Caco-2 (cell line): ENCODE results near the gene POLR2H. TPM values are rescaled to one million over a fixed set of nuclear protein-coding genes. Genes with fewer than 3 reads are reported as not detected.

Experiments used
- BruUV-seq: library from RNA; stranded (reverse); fragments of 400-500 nt; replicated peaks from 2 replicates; lab custom pipeline; 2021; lab: Mats Ljungman, UMichigan
- CTCF ChIA-PET: fragments of 300-600 bp; sonication (Branson Sonifier 250); formaldehyde crosslinking; loops from one replicate; lab custom pipeline; 2022; ENCODE audit warnings: antibody characterized with exemption; lab: Charles Lee
- POLR2A ChIA-PET: fragments of 300-600 bp; sonication (Branson Sonifier 250); formaldehyde crosslinking; loops from one replicate; lab custom pipeline; 2022; ENCODE audit warnings: antibody characterized with exemption; lab: Charles Lee
- DNase-seq, 2 experiments: peaks; one replicate each; pipeline versions ENCODE4 v3.0.0 to v3.0.0-alpha.2; 2020 to 2022
- H3K27me3 ChIP-seq: replicated peaks from 2 replicates; pipeline ENCODE4 v1.6.0; 2011; ENCODE audit warnings: low read length; ENCODE audit not compliant: control insufficient read depth, insufficient read depth
- H3K36me3 ChIP-seq: 2 replicates; pipeline ENCODE4 v1.5.1; 2011; ENCODE audit warnings: low read length; ENCODE audit not compliant: control insufficient read depth, insufficient read depth
- H3K4me1 ChIP-seq: fragments of 250-450 bp; sonication (Bioruptor Pico); 2 replicates; pipeline ENCODE4 v1.5.1; 2020; ENCODE audit warnings: mild to moderate bottlenecking
- H3K4me3 ChIP-seq: 2 replicates; pipeline ENCODE4 v1.5.1; 2011; ENCODE audit warnings: low read depth, mild to moderate bottlenecking, control low read depth, low read length
- H3K9me3 ChIP-seq: fragments of 250-450 bp; sonication (Bioruptor Pico); 2 replicates; pipeline ENCODE4 v1.5.1; 2020; ENCODE audit warnings: mild to moderate bottlenecking, moderate library complexity
- H3K27ac Mint-ChIP-seq: one replicate; pipeline ENCODE4 v1.8.0; 2022; ENCODE audit warnings: mixed read lengths; ENCODE audit not compliant: unreplicated experiment
- H3K27me3 Mint-ChIP-seq: one replicate; pipeline ENCODE4 v1.8.0; 2022; ENCODE audit warnings: mixed read lengths; ENCODE audit not compliant: insufficient read depth, unreplicated experiment
- H3K36me3 Mint-ChIP-seq: one replicate; pipeline ENCODE4 v1.8.0; 2022; ENCODE audit warnings: mild to moderate bottlenecking, mixed read lengths; ENCODE audit not compliant: insufficient read depth, unreplicated experiment
- H3K4me1 Mint-ChIP-seq: one replicate; pipeline ENCODE4 v1.8.0; 2022; ENCODE audit warnings: low read depth, mixed read lengths; ENCODE audit not compliant: unreplicated experiment
- H3K4me3 Mint-ChIP-seq: one replicate; pipeline ENCODE4 v1.8.0; 2022; ENCODE audit warnings: mild to moderate bottlenecking, moderate library complexity, mixed read lengths; ENCODE audit not compliant: unreplicated experiment
- H3K9me3 Mint-ChIP-seq: one replicate; pipeline ENCODE4 v1.8.0; 2022; ENCODE audit warnings: mixed read lengths; ENCODE audit not compliant: unreplicated experiment
- intact Hi-C: fragments of 100-400 bp; cut with micrococcal nuclease; formaldehyde crosslinking; loops from one replicate; pipeline ENCODE4 v1.10.0; 2022; ENCODE audit not compliant: unreplicated experiment
- total RNA-seq: library from RNA; stranded (reverse); gene quantifications from 2 replicates; pipeline ENCODE4 v1.2.3, GENCODE V29; 2022
- TF ChIP-seq, protein P1 (sequence below), 2 experiments: fragments of 200-600 bp in 1 of 2; IDR thresholded peaks; 1 replicate in 1 of 2; 2 replicates in 1 of 2; pipeline versions ENCODE4 v1.5.1 to v1.8.0; 2011 to 2022; ENCODE audit warnings: antibody characterized with exemption in 1 of 2, control low read depth in 1 of 2, inconsistent platforms in 1 of 2, low read depth in 1 of 2, low read length in 1 of 2, mild to moderate bottlenecking in 1 of 2, moderate library complexity in 1 of 2; ENCODE audit not compliant: insufficient read depth in 1 of 2, severe bottlenecking in 1 of 2, unreplicated experiment in 1 of 2

Gene POLR2H
- total RNA-seq, 1 experiment from 2014 or later, result 101 TPM

DNA sequence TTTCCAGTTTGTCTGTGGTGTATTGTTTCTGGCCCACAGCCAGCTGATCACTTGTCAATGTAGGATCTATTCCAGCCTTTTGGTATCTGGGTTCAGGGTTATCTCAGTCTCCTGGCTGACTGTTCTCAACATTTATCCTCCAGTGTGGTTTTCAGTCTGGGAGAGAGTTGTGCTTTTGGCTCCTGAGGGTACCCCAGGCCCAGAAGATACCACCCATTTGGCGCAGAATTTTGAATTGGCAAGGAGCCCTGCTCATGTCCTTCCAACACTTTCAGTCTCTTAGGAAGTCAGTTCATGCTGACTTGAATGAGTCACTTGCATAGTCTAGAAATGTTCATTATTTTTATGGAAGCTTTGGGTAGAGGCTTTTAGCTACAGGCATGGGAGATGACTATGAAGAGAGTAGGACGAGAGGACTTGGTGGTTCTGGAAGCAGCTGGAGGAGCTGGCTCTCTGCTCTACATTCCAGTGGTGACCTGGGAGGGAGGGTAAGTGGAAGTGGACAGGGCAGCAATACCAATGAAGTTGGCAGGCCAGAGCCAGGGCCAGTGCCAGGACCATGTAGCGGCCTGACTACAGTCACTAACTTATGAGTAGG lies 7.2 kb downstream of the POLR2H start:
- H3K36me3 Mint-ChIP-seq, result peaks cover 53% of the 10 kb centered on the region
- ChIA-PET POLR2A (interaction anchor here (0.5 kb wide), 1 partner anchor 17 kb away, joined by 3 read pairs; no protein-coding TSS in a partner anchor), CTCF (interaction anchor here (0.7 kb wide), 1 partner anchor 137 kb away, joined by 3 read pairs; no protein-coding TSS in a partner anchor)

DNA sequence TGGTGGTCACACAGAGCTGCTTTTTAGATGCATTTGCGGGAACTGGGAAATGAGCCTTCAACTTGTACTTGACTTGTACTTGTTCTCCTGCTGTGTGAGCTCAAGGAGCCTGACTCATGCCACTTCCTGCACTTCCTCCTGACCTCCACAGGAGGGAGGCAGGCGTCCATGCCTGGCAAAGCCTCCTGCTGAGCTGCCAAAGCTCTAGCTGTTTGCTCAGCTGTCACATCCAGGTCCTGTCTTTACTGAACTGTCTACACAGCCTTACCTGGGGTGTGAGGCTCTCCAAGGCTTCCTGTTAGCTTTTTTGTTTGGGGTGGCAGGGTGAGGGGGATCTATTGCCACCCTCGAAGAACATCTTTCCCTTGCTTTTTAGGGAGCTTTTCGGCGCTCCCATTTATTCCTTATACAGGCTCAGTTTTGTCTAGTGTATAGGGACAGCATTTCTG lies 10.1 kb downstream of the POLR2H start:
- H3K4me3 Mint-ChIP-seq, result no peak overlapping the region
- no peaks in the 10 kb centered on the region for H3K27me3 ChIP-seq
- POLR2A ChIA-PET, result interaction anchor here (0.8 to 1.1 kb wide), 2 partner anchors 142 to 190 kb away, joined by 4 read pairs; no protein-coding TSS in a partner anchor
- no peaks in the 10 kb centered on the region for H3K27me3 Mint-ChIP-seq
- no peaks in the 10 kb centered on the region for H3K9me3 Mint-ChIP-seq
- H3K4me1 Mint-ChIP-seq, result peaks cover 7% of the 10 kb centered on the region
- TF ChIP-seq, protein P1, sequence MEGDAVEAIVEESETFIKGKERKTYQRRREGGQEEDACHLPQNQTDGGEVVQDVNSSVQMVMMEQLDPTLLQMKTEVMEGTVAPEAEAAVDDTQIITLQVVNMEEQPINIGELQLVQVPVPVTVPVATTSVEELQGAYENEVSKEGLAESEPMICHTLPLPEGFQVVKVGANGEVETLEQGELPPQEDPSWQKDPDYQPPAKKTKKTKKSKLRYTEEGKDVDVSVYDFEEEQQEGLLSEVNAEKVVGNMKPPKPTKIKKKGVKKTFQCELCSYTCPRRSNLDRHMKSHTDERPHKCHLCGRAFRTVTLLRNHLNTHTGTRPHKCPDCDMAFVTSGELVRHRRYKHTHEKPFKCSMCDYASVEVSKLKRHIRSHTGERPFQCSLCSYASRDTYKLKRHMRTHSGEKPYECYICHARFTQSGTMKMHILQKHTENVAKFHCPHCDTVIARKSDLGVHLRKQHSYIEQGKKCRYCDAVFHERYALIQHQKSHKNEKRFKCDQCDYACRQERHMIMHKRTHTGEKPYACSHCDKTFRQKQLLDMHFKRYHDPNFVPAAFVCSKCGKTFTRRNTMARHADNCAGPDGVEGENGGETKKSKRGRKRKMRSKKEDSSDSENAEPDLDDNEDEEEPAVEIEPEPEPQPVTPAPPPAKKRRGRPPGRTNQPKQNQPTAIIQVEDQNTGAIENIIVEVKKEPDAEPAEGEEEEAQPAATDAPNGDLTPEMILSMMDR (IDR thresholded peaks at IDR 0.05; ENCODE audit: insufficient read depth in 1 of 2, low read depth in 1 of 2, low read length in 1 of 2, severe bottlenecking in 1 of 2, unreplicated experiment in 1 of 2), result peak; percentile 95 to 99
- H3K36me3 Mint-ChIP-seq, result peaks cover 31% of the 10 kb centered on the region
- peak; percentile 85 to 88 for DNase-seq
- BruUV-seq, result no TSS peak
- H3K27ac Mint-ChIP-seq, result no peak overlapping the region
- H3K4me3 ChIP-seq, result no peak overlapping the region
- CTCF ChIA-PET, result interaction anchor here (0.6 to 2.5 kb wide), 33 partner anchors 9 to 1215 kb away, joined by 3 to 117 read pairs (median 5); partner anchors contain the start of genes CLCN2, EPHB3, POLR2H and SENP2
- no peaks in the 10 kb centered on the region for H3K9me3 ChIP-seq
- H3K36me3 ChIP-seq, result no peaks in the 10 kb centered on the region; the same call in 1 of the 2 replicates
- intact Hi-C loops, result loop anchor here (1.0 kb wide), 4 partner anchors 46 to 170 kb away; no protein-coding TSS in a partner anchor
- no peaks in the 10 kb centered on the region for H3K4me1 ChIP-seq

More for the DNA sequence above, 7.2 kb downstream of the POLR2H start:
- TF ChIP-seq, protein P1 (IDR thresholded peaks at IDR 0.05; ENCODE audit: insufficient read depth in 1 of 2, low read depth in 1 of 2, low read length in 1 of 2, severe bottlenecking in 1 of 2, unreplicated experiment in 1 of 2), result no peak
- Histone ChIP-seq H3K9me3 (no peaks in the 10 kb centered on the region), H3K4me1 (peaks cover 6% of the 10 kb centered on the region; the same call in 1 of the 2 replicates), H3K36me3 (peaks cover 1% of the 10 kb centered on the region; the same call in 1 of the 2 replicates), H3K27me3 (no peaks in the 10 kb centered on the region; the same call in 1 of the 2 replicates), H3K4me3 (no peak overlapping the region)
- DNase-seq, result peak in 1 of 2 experiments; percentile 21
- no TSS peak for BruUV-seq
- H3K27ac Mint-ChIP-seq, result no peak overlapping the region
- H3K9me3 Mint-ChIP-seq, result no peaks in the 10 kb centered on the region
- peaks cover 7% of the 10 kb centered on the region for H3K4me1 Mint-ChIP-seq
- no peaks in the 10 kb centered on the region for H3K27me3 Mint-ChIP-seq
- intact Hi-C loops, result no loop called here
- H3K4me3 Mint-ChIP-seq, result no peak overlapping the region

DNA sequence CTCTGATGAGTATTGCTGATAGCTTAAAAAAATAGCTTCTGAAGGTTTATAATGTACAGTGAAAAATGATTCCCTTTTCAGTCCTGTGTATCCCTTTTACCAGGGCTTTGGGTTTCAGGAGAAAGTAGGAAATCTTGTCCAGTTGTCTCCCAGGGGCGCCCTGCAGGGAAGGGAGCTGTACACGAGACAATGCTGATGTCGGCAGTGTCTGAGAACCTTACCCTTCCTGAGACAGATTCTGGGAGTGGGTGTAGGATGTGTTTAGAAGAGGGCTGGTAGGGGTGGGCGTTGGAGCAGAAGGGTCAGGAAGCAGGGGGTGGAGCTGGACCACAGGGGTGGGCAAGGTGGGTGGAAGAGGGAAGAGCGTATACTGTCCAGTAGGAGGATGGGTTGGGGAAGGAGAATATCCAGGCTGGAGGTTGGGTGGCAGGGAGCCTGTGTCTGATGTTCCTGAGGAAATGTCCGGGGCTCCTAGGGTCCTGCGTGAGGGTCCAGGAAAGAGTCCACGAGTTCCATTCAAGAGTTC lies 10.8 kb downstream of the POLR2H start:
- ChIA-PET POLR2A (no interaction called here), CTCF (interaction anchor here (1.2 to 2.5 kb wide), 10 partner anchors 10 to 170 kb away, joined by 3 to 117 read pairs (median 6); partner anchors contain the start of genes CLCN2 and POLR2H)
- 0 out of 2 replicates have a peak, but pooled peaks cover under 1% of the 10 kb centered on the region for H3K4me1 ChIP-seq
- BruUV-seq, result no TSS peak
- H3K36me3 ChIP-seq, result no peaks in the 10 kb centered on the region; the same call in 1 of the 2 replicates
- no peak overlapping the region for H3K4me3 Mint-ChIP-seq
- no peaks in the 10 kb centered on the region for H3K27me3 ChIP-seq
- no peaks in the 10 kb centered on the region for H3K27me3 Mint-ChIP-seq
- H3K9me3 ChIP-seq, result no peaks in the 10 kb centered on the region
- H3K4me3 ChIP-seq, result no peak overlapping the region
- H3K36me3 Mint-ChIP-seq, result peaks cover 23% of the 10 kb centered on the region
- intact Hi-C loops, result no loop called here
- no peak for DNase-seq
- H3K9me3 Mint-ChIP-seq, result no peaks in the 10 kb centered on the region
- H3K27ac Mint-ChIP-seq, result no peak overlapping the region
- peaks cover 7% of the 10 kb centered on the region for H3K4me1 Mint-ChIP-seq
- TF ChIP-seq, protein P1 (IDR thresholded peaks at IDR 0.05; ENCODE audit: insufficient read depth in 1 of 2, low read depth in 1 of 2, low read length in 1 of 2, severe bottlenecking in 1 of 2, unreplicated experiment in 1 of 2), result no peak
